ENCODE data around the gene C3orf18. TPM values are rescaled to one million over a fixed set of nuclear protein-coding genes. Genes with fewer than 3 reads are reported as not detected.

C3orf18 gene
- total and polyA plus RNA-seq, 2 donors (not counting 3 experiments of a cell fraction or from before 2014, with no cell fraction given) = 1.7 to 2.9 TPM

GRCh38 chr3:50600141-50600753 is 32.7 kb upstream of the C3orf18 start:
- H4K20me1 ChIP-seq (replicated peaks; ENCODE audit: control insufficient read depth, extremely low read depth, insufficient read depth, low read length) = no peaks in the 10 kb centered on the region
- H3K9me1 ChIP-seq (replicated peaks; ENCODE audit: control insufficient read depth, extremely low read depth, insufficient read depth, low read length) = no peaks in the 10 kb centered on the region
- no peaks in the 10 kb centered on the region for H3K9me3 ChIP-seq (replicated peaks; ENCODE audit: control insufficient read depth, insufficient read depth, low read length)
- H3K9ac ChIP-seq (replicated peaks; ENCODE audit: extremely low read depth, insufficient read depth, low read length) = no peak overlapping the region
- no peaks in the 10 kb centered on the region for H3K36me3 ChIP-seq (ENCODE audit: control insufficient read depth in 2 of 2, extremely low read depth in 1 of 2, insufficient read depth in 2 of 2, low read length in 2 of 2)
- H2AFZ ChIP-seq (ENCODE audit: low read depth, low read length) = no peak overlapping the region
- H3K4me3 ChIP-seq (replicated peaks in 1 of 3; ENCODE audit: insufficient read depth in 1 of 3, low read depth in 1 of 3, low read length in 3 of 3) = no peak overlapping the region
- dilution Hi-C loops (cut with MboI; ENCODE audit: extremely low pct_ligation_motif_present, low sequenced_read_pairs) (no loop called here), intact Hi-C loops (cut with micrococcal nuclease) (no loop called here)
- ChIA-PET CTCF (no interaction called here), POLR2A (no interaction called here)
- peaks cover 0 to 1% of the 10 kb centered on the region in 2 experiments for H3K27me3 ChIP-seq (ENCODE audit: control insufficient read depth in 2 of 2, insufficient read depth in 2 of 2, low read length in 2 of 2)
- FAIRE-seq (no peak), DNase-seq (ENCODE audit: low read depth, low spot score) (no peak)
- BruUV-seq (replicated peaks) = no TSS peak
- no peaks in the 10 kb centered on the region for H3K79me2 ChIP-seq (ENCODE audit: control insufficient read depth, insufficient read depth, low read length)
- peaks cover 10% of the 10 kb centered on the region for H3K4me1 ChIP-seq (ENCODE audit: control insufficient read depth, extremely low read depth, insufficient read depth, low read length)
- H3K27ac ChIP-seq (ENCODE audit: insufficient read depth, low read depth, low read length) = no peak overlapping the region
- TF ChIP-seq JUN (IDR thresholded peaks at IDR 0.05; ENCODE audit: borderline replicate concordance, insufficient read depth, insufficient read length, low read depth) (no peak), EZH2 (IDR thresholded peaks at IDR 0.05; ENCODE audit: borderline replicate concordance, low read depth, low read length, severe bottlenecking) (no peak), MAX (IDR thresholded peaks at IDR 0.05; ENCODE audit: insufficient read depth, insufficient read length) (no peak), GATA2 (IDR thresholded peaks at IDR 0.05; ENCODE audit: insufficient read depth, insufficient read length, low read depth, low read length) (no peak), MYC (IDR thresholded peaks at IDR 0.05; ENCODE audit: low read depth, low read length) (no peak), POLR2AphosphoS5 (IDR thresholded peaks at IDR 0.05; ENCODE audit: insufficient read depth, low read depth, low read length) (no peak), POLR2A (IDR thresholded peaks at IDR 0.05; ENCODE audit: low read depth, low read length) (no peak)
- no peak overlapping the region for H3K4me2 ChIP-seq (ENCODE audit: insufficient read depth, low read length)

GRCh38 chr3:50599716-50600118 is 32.2 kb upstream of the C3orf18 start:
- intact Hi-C loops (cut with micrococcal nuclease) = no loop called here
- Histone ChIP-seq H3K9me3 (replicated peaks; ENCODE audit: control insufficient read depth, insufficient read depth, low read length) (no peaks in the 10 kb centered on the region), H3K4me1 (ENCODE audit: control insufficient read depth, extremely low read depth, insufficient read depth, low read length) (peaks cover 10% of the 10 kb centered on the region), H3K9me1 (replicated peaks; ENCODE audit: control insufficient read depth, extremely low read depth, insufficient read depth, low read length) (no peaks in the 10 kb centered on the region), H3K4me3 (replicated peaks in 1 of 3; ENCODE audit: insufficient read depth in 1 of 3, low read depth in 1 of 3, low read length in 3 of 3) (no peak overlapping the region), H3K79me2 (ENCODE audit: control insufficient read depth, insufficient read depth, low read length) (no peaks in the 10 kb centered on the region), H3K9ac (replicated peaks; ENCODE audit: extremely low read depth, insufficient read depth, low read length) (no peak overlapping the region), H3K27ac (ENCODE audit: insufficient read depth, low read depth, low read length) (no peak overlapping the region), H4K20me1 (replicated peaks; ENCODE audit: control insufficient read depth, extremely low read depth, insufficient read depth, low read length) (no peaks in the 10 kb centered on the region), H3K36me3 (ENCODE audit: control insufficient read depth in 2 of 2, extremely low read depth in 1 of 2, insufficient read depth in 2 of 2, low read length in 2 of 2) (no peaks in the 10 kb centered on the region), H3K4me2 (ENCODE audit: insufficient read depth, low read length) (no peak overlapping the region), H2AFZ (ENCODE audit: low read depth, low read length) (no peak overlapping the region), H3K27me3 (ENCODE audit: control insufficient read depth in 2 of 2, insufficient read depth in 2 of 2, low read length in 2 of 2) (peaks cover 0 to 2% of the 10 kb centered on the region in 2 experiments)
- no TSS peak for BruUV-seq (replicated peaks)
- DNase-seq (ENCODE audit: low read depth, low spot score) (no peak), FAIRE-seq (no peak)
- POLR2A ChIA-PET = no interaction called here
- TF ChIP-seq MAX (IDR thresholded peaks at IDR 0.05; ENCODE audit: insufficient read depth, insufficient read length) = no peak
- no peak for TF ChIP-seq CTCF (IDR thresholded peaks at IDR 0.05; ENCODE audit: extremely low read depth in 1 of 2, insufficient read depth in 1 of 2, low read depth in 1 of 2, low read length in 2 of 2)
- TF ChIP-seq JUN (IDR thresholded peaks at IDR 0.05; ENCODE audit: borderline replicate concordance, insufficient read depth, insufficient read length, low read depth) = no peak
- no peak for TF ChIP-seq FOS (IDR thresholded peaks at IDR 0.05; ENCODE audit: borderline replicate concordance, insufficient read depth, low read length)
- TF ChIP-seq POLR2A (IDR thresholded peaks at IDR 0.05; ENCODE audit: low read depth, low read length) = no peak
- TF ChIP-seq GATA2 (IDR thresholded peaks at IDR 0.05; ENCODE audit: insufficient read depth, insufficient read length, low read depth, low read length) = no peak
- TF ChIP-seq EZH2 (IDR thresholded peaks at IDR 0.05; ENCODE audit: borderline replicate concordance, low read depth, low read length, severe bottlenecking) = no peak
- no peak for TF ChIP-seq POLR2AphosphoS5 (IDR thresholded peaks at IDR 0.05; ENCODE audit: insufficient read depth, low read depth, low read length)
- TF ChIP-seq MYC (IDR thresholded peaks at IDR 0.05; ENCODE audit: low read depth, low read length) = no peak
- dilution Hi-C loops (cut with MboI; ENCODE audit: extremely low pct_ligation_motif_present, low sequenced_read_pairs) = no loop called here
- CTCF ChIA-PET = no interaction called here

All from endothelial cell of umbilical vein (primary cell).